Stimulated activated CD4-positive, alpha-beta T cell treated with anti-CD3 and anti-CD28 coated beads, Interleukin-15, amount 100 ng/mL, for 48 hours (primary cell): ENCODE results near the gene NR1I3.
"Not testable (repeated sequence)": the region's sequence is repeated elsewhere in the genome, so short reads cannot be mapped to it uniquely, and the experiment has no call there.

Experiments
- DNase-seq, 2 donors: peaks; one replicate each; pipeline ENCODE4 v3.0.0-alpha.2; 2020; ENCODE audit warnings: low read depth in 2 of 2

The NR1I3 gene

GRCh38 chr1:161250829-161251228 is 12.8 kb upstream of the NR1I3 start:
- no peak for DNase-seq

GRCh38 chr1:161250100-161250499 is 12.1 kb upstream of the NR1I3 start:
- not testable (repeated sequence) for DNase-seq

- no peak for DNase-seq
Observed at GRCh38 chr1:161244888-161245287, 6.9 kb upstream of the NR1I3 start.

- DNase-seq, result no peak
Observed at GRCh38 chr1:161242313-161242712, 4.3 kb upstream of the NR1I3 start.

- no peak for DNase-seq
Observed at GRCh38 chr1:161241682-161242081, 3.7 kb upstream of the NR1I3 start.

GRCh38 chr1:161235957-161236775 is 1.8 kb downstream of the NR1I3 start:
- DNase-seq, result no peak

- DNase-seq, result no peak
Observed at GRCh38 chr1:161233102-161233501, 4.9 kb downstream of the NR1I3 start.

GRCh38 chr1:161230762-161231161 is 7.2 kb downstream of the NR1I3 start:
- DNase-seq, result no peak

- DNase-seq, result no peak
Observed at GRCh38 chr1:161229896-161230295, 8.1 kb downstream of the NR1I3 start.

- DNase-seq, result no peak
Observed at GRCh38 chr1:161228032-161228431, 10.0 kb downstream of the NR1I3 start.

- peak; percentile 75 to 89 for DNase-seq
Observed at GRCh38 chr1:161227196-161227871, 10.7 kb downstream of the NR1I3 start.

GRCh38 chr1:161226759-161227158 is 11.2 kb downstream of the NR1I3 start:
- DNase-seq, result no peak

- DNase-seq, result no peak
Observed at GRCh38 chr1:161226320-161226711, 11.7 kb downstream of the NR1I3 start.

GRCh38 chr1:161225534-161226319 is 12.3 kb downstream of the NR1I3 start, which contains the start of gene TOMM40L:
Gene TOMM40L (plus strand): TSS chr1:161226060. CDS start chr1:161226490, 430 bp downstream.
- DNase-seq, result peak; percentile 83 to 90

- no peak for DNase-seq
Observed at GRCh38 chr1:161225178-161225533, 12.8 kb downstream of the NR1I3 start.

- DNase-seq, result not testable (repeated sequence)
Observed at GRCh38 chr1:161224695-161225087, 13.3 kb downstream of the NR1I3 start.

- no peak for DNase-seq
Observed at GRCh38 chr1:161223805-161224694, 14.0 kb downstream of the NR1I3 start.

- DNase-seq, result no peak
Observed at GRCh38 chr1:161222175-161223019, 15.6 kb downstream of the NR1I3 start.

GRCh38 chr1:161220002-161220401 is 18.0 kb downstream of the NR1I3 start:
- DNase-seq, result no peak
